T-cell (primary cell): ENCODE measurements around the gene MRPL50. TPM values are rescaled to one million over a fixed set of nuclear protein-coding genes. Genes with fewer than 3 reads are reported as not detected.

Experiments used
- ATAC-seq, 4 experiments: fragments of 200-7000 bp in 3 of 4; fragments of 150-1000 bp in 1 of 4; cut with Tn5 transposase; replicated peaks in 1 of 4; 1 replicate in 3 of 4; 2 replicates in 1 of 4; pipeline ENCODE4 v1.10.0; 2021; ENCODE audit warnings: moderate library complexity in 3 of 4, mild to moderate bottlenecking in 2 of 4, moderate number of reproducible peaks in 1 of 4
- CTCF ChIA-PET, 2 donors: fragments of 300-600 bp; sonication (Branson Sonifier 250); formaldehyde crosslinking; loops; one replicate each; lab custom pipeline; 2022; ENCODE audit warnings: antibody characterized with exemption in 2 of 2; lab: Charles Lee
- POLR2A ChIA-PET, 2 donors: fragments of 300-600 bp; sonication (Branson Sonifier 250); formaldehyde crosslinking; loops; one replicate each; lab custom pipeline; 2022; ENCODE audit warnings: antibody characterized with exemption in 2 of 2; lab: Charles Lee
- DNase-seq, 35 experiments: peaks; one replicate each; pipeline versions ENCODE4 v3.0.0 to v3.0.0-alpha.2; 2013 to 2023
- H3K27ac ChIP-seq: one replicate; pipeline ENCODE4 v1.5.1; 2013; ENCODE audit warnings: low read length
- H3K27me3 ChIP-seq, 2 experiments: replicated peaks in 1 of 2; 1 replicate in 1 of 2; 2 replicates in 1 of 2; pipeline versions ENCODE4 v1.6.1 to v1.7.0; 2013; ENCODE audit warnings: low read length in 1 of 2, mixed read lengths in 1 of 2; ENCODE audit not compliant: control insufficient read depth in 2 of 2, insufficient read depth in 2 of 2; ENCODE audit errors: extremely low read depth in 1 of 2
- H3K36me3 ChIP-seq, 2 donors: 1 replicate in 1 of 2; 2 replicates in 1 of 2; pipeline versions ENCODE4 v1.6.1 to v1.7.0; 2013; ENCODE audit warnings: low read length in 1 of 2; ENCODE audit not compliant: control insufficient read depth in 2 of 2, insufficient read depth in 1 of 2; ENCODE audit errors: extremely low read depth in 1 of 2
- H3K4me1 ChIP-seq, 2 experiments: 1 replicate in 1 of 2; 2 replicates in 1 of 2; pipeline versions ENCODE4 v1.6.1 to v1.7.0; 2013; ENCODE audit warnings: low read length in 2 of 2, mixed read lengths in 1 of 2; ENCODE audit not compliant: insufficient read depth in 2 of 2, control insufficient read depth in 1 of 2; ENCODE audit errors: extremely low read depth in 1 of 2
- H3K4me3 ChIP-seq, 2 donors: 1 replicate in 1 of 2; 2 replicates in 1 of 2; pipeline versions ENCODE4 v1.5.1 to v1.7.0; 2013; ENCODE audit warnings: mild to moderate bottlenecking in 2 of 2, low read length in 1 of 2, moderate library complexity in 1 of 2; ENCODE audit not compliant: control insufficient read depth in 1 of 2; ENCODE audit errors: extremely low read depth in 1 of 2
- H3K9me3 ChIP-seq: 2 replicates; pipeline ENCODE4 v1.7.0; 2013
- H3K27ac Mint-ChIP-seq, 2 donors: one replicate each; pipeline ENCODE4 v1.8.0; 2020 to 2021; ENCODE audit warnings: mild to moderate bottlenecking in 2 of 2, mixed read lengths in 2 of 2
- H3K27me3 Mint-ChIP-seq, 2 donors: one replicate each; pipeline ENCODE4 v1.8.0; 2021 to 2022; ENCODE audit warnings: mixed read lengths in 2 of 2
- H3K36me3 Mint-ChIP-seq: one replicate; pipeline ENCODE4 v1.8.0; 2021; ENCODE audit warnings: mixed read lengths
- H3K4me1 Mint-ChIP-seq, 3 donors: one replicate each; pipeline ENCODE4 v1.8.0; 2020 to 2022; ENCODE audit warnings: mixed read lengths in 3 of 3, mild to moderate bottlenecking in 1 of 3
- H3K4me3 Mint-ChIP-seq, 3 donors: one replicate each; pipeline ENCODE4 v1.8.0; 2020 to 2022; ENCODE audit warnings: mild to moderate bottlenecking in 3 of 3, mixed read lengths in 3 of 3, moderate library complexity in 3 of 3
- H3K9me3 Mint-ChIP-seq, 3 donors: one replicate each; pipeline ENCODE4 v1.8.0; 2020 to 2022; ENCODE audit warnings: mixed read lengths in 3 of 3
- WGBS: methylation state at CpG from one replicate; pipeline ENCODE4 v1.1.5; 2013; ENCODE audit warnings: missing lambda C conversion rate; ENCODE audit not compliant: insufficient coverage; 5-methylcytosine and 5-hydroxymethylcytosine counted together
- total RNA-seq, 35 experiments: library from RNA in 6 of 35; stranded (reverse) in 6 of 35; fragments of 120-200 nt in 1 of 35; gene quantifications; one replicate each; pipeline versions ENCODE4 v1.2.1 to v1.2.4 and lab custom pipeline; 2013 to 2026

The MRPL50 gene
- total RNA-seq, 5 donors from 2014 or later (not counting 1 experiment from before 2014, with no cell fraction given): 7.4 to 16.7 (median 16.3) TPM

- H3K4me3 ChIP-seq: no peak overlapping the region
- ChIA-PET CTCF (no interaction called here), POLR2A (interaction anchor here in 1 of 2 donors (0.7 kb wide), 1 partner anchor 31 kb away, joined by 3 read pairs; no protein-coding TSS in a partner anchor)
- Mint-ChIP-seq H3K9me3 (peaks cover 0 to 7% (median 5%) of the 10 kb centered on the region in 3 donors), H3K36me3 (peaks cover 5% of the 10 kb centered on the region), H3K27me3 (peaks cover 17 to 26% of the 10 kb centered on the region in 2 donors), H3K27ac (no peak overlapping the region), H3K4me3 (no peak overlapping the region), H3K4me1 (no peaks in the 10 kb centered on the region)
- DNase-seq (no peak), ATAC-seq (no peak)
- H3K27ac ChIP-seq: no peak overlapping the region
- H3K4me1 ChIP-seq: no peaks in the 10 kb centered on the region
- 100% methylated on average over 3 of the region's 6 CpGs for WGBS
- no peaks in the 10 kb centered on the region for H3K9me3 ChIP-seq
- peaks cover 3 to 4% of the 10 kb centered on the region in 2 experiments for H3K27me3 ChIP-seq
- H3K36me3 ChIP-seq: no peaks in the 10 kb centered on the region
Observed at GRCh38 chr9:101376111-101376848, 22.1 kb downstream of the MRPL50 start.

- H3K27me3 Mint-ChIP-seq: peaks cover 19 to 30% of the 10 kb centered on the region in 2 donors
- ATAC-seq: no peak
- POLR2A ChIA-PET: interaction anchor here in 1 of 2 donors (0.7 kb wide), 1 partner anchor 32 kb away, joined by 3 read pairs; no protein-coding TSS in a partner anchor
Observed at GRCh38 chr9:101375546-101375945, 22.9 kb downstream of the MRPL50 start.

GRCh38 chr9:101372327-101373118, 25.9 kb downstream of the MRPL50 start:
- no peak for DNase-seq
- H3K4me3 Mint-ChIP-seq: no peak overlapping the region
- no peaks in the 10 kb centered on the region for H3K9me3 ChIP-seq
- H3K27ac ChIP-seq: no peak overlapping the region
- no peak overlapping the region for H3K27ac Mint-ChIP-seq
- no peaks in the 10 kb centered on the region for H3K4me1 Mint-ChIP-seq
- no peak overlapping the region for H3K4me3 ChIP-seq
- CTCF ChIA-PET: interaction anchor here in 1 of 2 donors (0.7 kb wide), 1 partner anchor 14 kb away, joined by 3 read pairs; no protein-coding TSS in a partner anchor
- peaks cover 3 to 4% of the 10 kb centered on the region in 2 experiments for H3K27me3 ChIP-seq
- WGBS: no CpG with 5 or more reads among the region's 2 CpGs
- POLR2A ChIA-PET: interaction anchor here in 1 of 2 donors (0.7 kb wide), 2 partner anchors 150 to 204 kb away, joined by 4 to 7 read pairs; no protein-coding TSS in a partner anchor
- peaks cover 5% of the 10 kb centered on the region for H3K36me3 Mint-ChIP-seq
- no peaks in the 10 kb centered on the region for H3K36me3 ChIP-seq
- peaks cover 0 to 2% (median 0%) of the 10 kb centered on the region in 3 donors for H3K9me3 Mint-ChIP-seq
- ATAC-seq: no peak
- H3K4me1 ChIP-seq: no peaks in the 10 kb centered on the region
- peaks cover 19 to 22% of the 10 kb centered on the region in 2 donors for H3K27me3 Mint-ChIP-seq

More at GRCh38 chr9:101375546-101375945, 22.9 kb downstream of the MRPL50 start:
- CTCF ChIA-PET: no interaction called here
- no peaks in the 10 kb centered on the region for H3K36me3 ChIP-seq
- Mint-ChIP-seq H3K27ac (no peak overlapping the region), H3K4me1 (no peaks in the 10 kb centered on the region), H3K36me3 (peaks cover 5% of the 10 kb centered on the region), H3K4me3 (no peak overlapping the region), H3K9me3 (peaks cover 0 to 7% (median 5%) of the 10 kb centered on the region in 3 donors)
- H3K27me3 ChIP-seq: peaks cover 3 to 4% of the 10 kb centered on the region in 2 experiments
- no peak for DNase-seq
- H3K9me3 ChIP-seq: no peaks in the 10 kb centered on the region
- H3K27ac ChIP-seq: no peak overlapping the region
- 98% methylated on average over 11 of the region's 12 CpGs for WGBS
- no peaks in the 10 kb centered on the region for H3K4me1 ChIP-seq
- no peak overlapping the region for H3K4me3 ChIP-seq

GRCh38 chr9:101371813-101372212, 26.6 kb downstream of the MRPL50 start:
- no peak overlapping the region for H3K27ac ChIP-seq
- Mint-ChIP-seq H3K9me3 (no peaks in the 10 kb centered on the region), H3K36me3 (peaks cover 5% of the 10 kb centered on the region), H3K4me3 (no peak overlapping the region), H3K27me3 (peaks cover 19 to 21% of the 10 kb centered on the region in 2 donors), H3K27ac (no peak overlapping the region), H3K4me1 (no peaks in the 10 kb centered on the region)
- CTCF ChIA-PET: no interaction called here
- no CpG with 5 or more reads among the region's 3 CpGs for WGBS
- H3K9me3 ChIP-seq: no peaks in the 10 kb centered on the region
- no peaks in the 10 kb centered on the region for H3K36me3 ChIP-seq
- no peaks in the 10 kb centered on the region for H3K4me1 ChIP-seq
- no peak for DNase-seq
- POLR2A ChIA-PET: no interaction called here
- no peak for ATAC-seq
- H3K4me3 ChIP-seq: no peak overlapping the region
- peaks cover 3 to 6% of the 10 kb centered on the region in 2 experiments for H3K27me3 ChIP-seq

GRCh38 chr9:101369884-101370531, 28.4 kb downstream of the MRPL50 start:
- Histone ChIP-seq H3K27me3 (peaks cover 3% of the 10 kb centered on the region in 2 experiments), H3K9me3 (no peaks in the 10 kb centered on the region), H3K4me3 (no peak overlapping the region), H3K36me3 (no peaks in the 10 kb centered on the region), H3K27ac (no peak overlapping the region), H3K4me1 (no peaks in the 10 kb centered on the region)
- peaks cover 15 to 19% of the 10 kb centered on the region in 2 donors for H3K27me3 Mint-ChIP-seq
- H3K4me3 Mint-ChIP-seq: no peak overlapping the region
- no CpG with 5 or more reads among the region's 2 CpGs for WGBS
- POLR2A ChIA-PET: no interaction called here
- DNase-seq: no peak
- no peak overlapping the region for H3K27ac Mint-ChIP-seq
- no peaks in the 10 kb centered on the region for H3K36me3 Mint-ChIP-seq
- H3K9me3 Mint-ChIP-seq: no peaks in the 10 kb centered on the region
- H3K4me1 Mint-ChIP-seq: no peaks in the 10 kb centered on the region
- CTCF ChIA-PET: interaction anchor here in 1 of 2 donors (0.6 to 0.7 kb wide), 2 partner anchors 127 to 833 kb away, joined by 4 to 7 read pairs; no protein-coding TSS in a partner anchor
- ATAC-seq: no peak

GRCh38 chr9:101369286-101369685, 29.1 kb downstream of the MRPL50 start:
- H3K27ac ChIP-seq: no peak overlapping the region
- no peaks in the 10 kb centered on the region for H3K4me1 Mint-ChIP-seq
- ATAC-seq: no peak
- no peaks in the 10 kb centered on the region for H3K36me3 Mint-ChIP-seq
- H3K36me3 ChIP-seq: no peaks in the 10 kb centered on the region
- H3K4me3 ChIP-seq: no peak overlapping the region
- H3K4me3 Mint-ChIP-seq: no peak overlapping the region
- no peaks in the 10 kb centered on the region for H3K4me1 ChIP-seq
- DNase-seq: no peak
- POLR2A ChIA-PET: no interaction called here
- CTCF ChIA-PET: no interaction called here
- peaks cover 15 to 21% of the 10 kb centered on the region in 2 donors for H3K27me3 Mint-ChIP-seq
- no peak overlapping the region for H3K27ac Mint-ChIP-seq
- WGBS: no CpG with 5 or more reads among the region's 2 CpGs
- no peaks in the 10 kb centered on the region for H3K9me3 ChIP-seq
- peaks cover 3% of the 10 kb centered on the region in 2 experiments for H3K27me3 ChIP-seq
- H3K9me3 Mint-ChIP-seq: no peaks in the 10 kb centered on the region
